ENCODE measurements around the gene MUC20. TPM values are rescaled to one million over a fixed set of nuclear protein-coding genes. Genes with fewer than 3 reads are reported as not detected.
"Not testable (repeated sequence)": the region's sequence is repeated elsewhere in the genome, so short reads cannot be mapped to it uniquely, and the experiment has no call there.

The MUC20 gene
- polyA plus RNA-seq, 1 donor from 2014 or later: 3.0 TPM

DNA sequence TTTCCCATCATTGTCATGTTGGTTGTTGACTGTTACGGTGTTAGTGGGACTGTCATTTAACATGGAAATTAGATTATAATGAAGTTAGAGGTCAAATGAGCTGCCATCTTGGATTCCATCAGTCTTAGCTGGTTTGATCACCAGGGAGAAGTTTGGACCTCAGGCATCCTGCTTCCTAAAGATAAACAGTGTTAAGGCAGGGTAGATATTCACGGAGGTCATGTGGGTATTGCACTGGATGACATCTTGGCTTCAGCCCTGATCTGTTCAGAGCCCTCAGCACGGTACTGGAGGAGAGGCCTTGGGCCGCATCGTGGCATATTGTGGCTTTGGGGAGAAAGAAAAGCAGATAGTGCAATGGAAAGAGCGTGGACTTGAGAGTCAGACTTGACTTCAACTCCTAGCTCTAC, 11.1 kb upstream of the MUC20 start:
- TF ChIP-seq SMC3 (conservative IDR thresholded peaks at IDR 0.05; ENCODE audit: poor library complexity) (no peak), EZH2 (IDR thresholded peaks at IDR 0.05; ENCODE audit: borderline replicate concordance, insufficient read depth, low read length, poor library complexity, severe bottlenecking) (no peak), RAD21 (conservative IDR thresholded peaks at IDR 0.05) (no peak), TAF1 (IDR thresholded peaks at IDR 0.05; ENCODE audit: low read depth) (no peak), POLR2AphosphoS5 (IDR thresholded peaks at IDR 0.05) (no peak), EP300 (conservative IDR thresholded peaks at IDR 0.05; ENCODE audit: poor library complexity, severe bottlenecking) (no peak), MXI1 (conservative IDR thresholded peaks at IDR 0.05; ENCODE audit: poor library complexity, severe bottlenecking) (no peak)
- TF ChIP-seq, protein P1, sequence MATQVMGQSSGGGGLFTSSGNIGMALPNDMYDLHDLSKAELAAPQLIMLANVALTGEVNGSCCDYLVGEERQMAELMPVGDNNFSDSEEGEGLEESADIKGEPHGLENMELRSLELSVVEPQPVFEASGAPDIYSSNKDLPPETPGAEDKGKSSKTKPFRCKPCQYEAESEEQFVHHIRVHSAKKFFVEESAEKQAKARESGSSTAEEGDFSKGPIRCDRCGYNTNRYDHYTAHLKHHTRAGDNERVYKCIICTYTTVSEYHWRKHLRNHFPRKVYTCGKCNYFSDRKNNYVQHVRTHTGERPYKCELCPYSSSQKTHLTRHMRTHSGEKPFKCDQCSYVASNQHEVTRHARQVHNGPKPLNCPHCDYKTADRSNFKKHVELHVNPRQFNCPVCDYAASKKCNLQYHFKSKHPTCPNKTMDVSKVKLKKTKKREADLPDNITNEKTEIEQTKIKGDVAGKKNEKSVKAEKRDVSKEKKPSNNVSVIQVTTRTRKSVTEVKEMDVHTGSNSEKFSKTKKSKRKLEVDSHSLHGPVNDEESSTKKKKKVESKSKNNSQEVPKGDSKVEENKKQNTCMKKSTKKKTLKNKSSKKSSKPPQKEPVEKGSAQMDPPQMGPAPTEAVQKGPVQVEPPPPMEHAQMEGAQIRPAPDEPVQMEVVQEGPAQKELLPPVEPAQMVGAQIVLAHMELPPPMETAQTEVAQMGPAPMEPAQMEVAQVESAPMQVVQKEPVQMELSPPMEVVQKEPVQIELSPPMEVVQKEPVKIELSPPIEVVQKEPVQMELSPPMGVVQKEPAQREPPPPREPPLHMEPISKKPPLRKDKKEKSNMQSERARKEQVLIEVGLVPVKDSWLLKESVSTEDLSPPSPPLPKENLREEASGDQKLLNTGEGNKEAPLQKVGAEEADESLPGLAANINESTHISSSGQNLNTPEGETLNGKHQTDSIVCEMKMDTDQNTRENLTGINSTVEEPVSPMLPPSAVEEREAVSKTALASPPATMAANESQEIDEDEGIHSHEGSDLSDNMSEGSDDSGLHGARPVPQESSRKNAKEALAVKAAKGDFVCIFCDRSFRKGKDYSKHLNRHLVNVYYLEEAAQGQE (IDR thresholded peaks at IDR 0.05; ENCODE audit: borderline replicate concordance): no peak
- TF ChIP-seq, protein P2, sequence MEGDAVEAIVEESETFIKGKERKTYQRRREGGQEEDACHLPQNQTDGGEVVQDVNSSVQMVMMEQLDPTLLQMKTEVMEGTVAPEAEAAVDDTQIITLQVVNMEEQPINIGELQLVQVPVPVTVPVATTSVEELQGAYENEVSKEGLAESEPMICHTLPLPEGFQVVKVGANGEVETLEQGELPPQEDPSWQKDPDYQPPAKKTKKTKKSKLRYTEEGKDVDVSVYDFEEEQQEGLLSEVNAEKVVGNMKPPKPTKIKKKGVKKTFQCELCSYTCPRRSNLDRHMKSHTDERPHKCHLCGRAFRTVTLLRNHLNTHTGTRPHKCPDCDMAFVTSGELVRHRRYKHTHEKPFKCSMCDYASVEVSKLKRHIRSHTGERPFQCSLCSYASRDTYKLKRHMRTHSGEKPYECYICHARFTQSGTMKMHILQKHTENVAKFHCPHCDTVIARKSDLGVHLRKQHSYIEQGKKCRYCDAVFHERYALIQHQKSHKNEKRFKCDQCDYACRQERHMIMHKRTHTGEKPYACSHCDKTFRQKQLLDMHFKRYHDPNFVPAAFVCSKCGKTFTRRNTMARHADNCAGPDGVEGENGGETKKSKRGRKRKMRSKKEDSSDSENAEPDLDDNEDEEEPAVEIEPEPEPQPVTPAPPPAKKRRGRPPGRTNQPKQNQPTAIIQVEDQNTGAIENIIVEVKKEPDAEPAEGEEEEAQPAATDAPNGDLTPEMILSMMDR (IDR thresholded peaks at IDR 0.05; ENCODE audit: poor library complexity, severe bottlenecking): no peak
- H3K4me2 ChIP-seq (ENCODE audit: low read length): no peak overlapping the region
- H3K79me2 ChIP-seq (replicated peaks; ENCODE audit: insufficient read depth, low read length): no peaks in the 10 kb centered on the region
- no peaks in the 10 kb centered on the region for H4K20me1 ChIP-seq (ENCODE audit: insufficient read depth)
- H2AFZ ChIP-seq (ENCODE audit: low read depth, low read length): no peak overlapping the region
- no peaks in the 10 kb centered on the region for H3K27me3 ChIP-seq (ENCODE audit: insufficient read depth, low read depth, low read length)
- no peak overlapping the region for H3K9ac ChIP-seq (ENCODE audit: low read length)
- H3K4me3 ChIP-seq (ENCODE audit: low read length): no peak overlapping the region
- H3F3A ChIP-seq (ENCODE audit: insufficient read depth, low read length, poor library complexity, severe bottlenecking): no peaks in the 10 kb centered on the region
- H3K27ac ChIP-seq (ENCODE audit: low read length): no peak overlapping the region
- no peaks in the 10 kb centered on the region for H3K9me2 ChIP-seq (ENCODE audit: insufficient read depth, low read length)
- H3K9me3 ChIP-seq (ENCODE audit: low read length): no peaks in the 10 kb centered on the region
- H3K36me3 ChIP-seq (ENCODE audit: insufficient read depth, low read length): peaks cover 15% of the 10 kb centered on the region

DNA sequence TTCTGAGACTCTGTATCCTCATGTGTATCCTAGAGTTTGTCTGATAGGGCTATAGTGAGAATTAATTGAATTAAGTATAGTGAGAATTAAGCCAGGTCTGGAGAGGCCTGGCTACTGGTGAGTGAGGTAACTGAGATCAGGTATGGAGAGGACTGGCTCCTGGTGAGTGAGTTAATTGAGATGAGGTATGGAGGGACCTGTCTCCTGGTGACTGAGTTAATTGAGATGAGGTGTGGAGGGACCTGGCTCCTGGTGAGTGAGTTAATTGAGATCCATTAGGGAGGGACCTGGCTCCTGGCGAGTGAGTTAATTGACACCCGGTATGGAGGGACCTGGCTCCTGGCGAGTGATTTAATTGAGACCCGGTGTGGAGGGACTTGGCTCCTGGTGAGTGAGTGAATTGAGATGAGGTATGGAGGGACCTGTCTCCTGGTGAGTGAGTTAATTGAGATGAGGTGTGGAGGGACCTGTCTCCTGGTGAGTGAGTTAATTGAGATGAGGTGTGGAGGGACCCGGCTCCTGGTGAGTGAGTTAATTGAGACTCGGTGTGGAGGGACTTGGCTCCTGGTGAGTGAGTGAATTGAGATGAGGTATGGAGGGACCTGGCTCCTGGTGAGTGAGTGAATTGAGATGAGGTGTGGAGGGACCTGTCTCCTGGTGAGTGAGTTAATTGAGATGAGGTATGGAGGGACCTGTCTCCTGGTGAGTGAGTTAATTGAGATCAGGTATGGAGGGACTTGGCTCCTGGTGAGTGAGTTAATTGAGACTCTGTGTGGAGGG, 10.5 kb upstream of the MUC20 start:
- H3F3A ChIP-seq (ENCODE audit: insufficient read depth, low read length, poor library complexity, severe bottlenecking); H4K20me1 ChIP-seq (ENCODE audit: insufficient read depth); H3K4me3 ChIP-seq (ENCODE audit: low read length); H3K9me3 ChIP-seq (ENCODE audit: low read length); H3K4me2 ChIP-seq (ENCODE audit: low read length); H3K27me3 ChIP-seq (ENCODE audit: insufficient read depth, low read depth, low read length); H3K79me2 ChIP-seq (replicated peaks; ENCODE audit: insufficient read depth, low read length); H2AFZ ChIP-seq (ENCODE audit: low read depth, low read length); H3K9me2 ChIP-seq (ENCODE audit: insufficient read depth, low read length); H3K9ac ChIP-seq (ENCODE audit: low read length); H3K27ac ChIP-seq (ENCODE audit: low read length): not testable (repeated sequence)
- H3K36me3 ChIP-seq (ENCODE audit: insufficient read depth, low read length): peaks cover 15% of the 10 kb centered on the region

DNA sequence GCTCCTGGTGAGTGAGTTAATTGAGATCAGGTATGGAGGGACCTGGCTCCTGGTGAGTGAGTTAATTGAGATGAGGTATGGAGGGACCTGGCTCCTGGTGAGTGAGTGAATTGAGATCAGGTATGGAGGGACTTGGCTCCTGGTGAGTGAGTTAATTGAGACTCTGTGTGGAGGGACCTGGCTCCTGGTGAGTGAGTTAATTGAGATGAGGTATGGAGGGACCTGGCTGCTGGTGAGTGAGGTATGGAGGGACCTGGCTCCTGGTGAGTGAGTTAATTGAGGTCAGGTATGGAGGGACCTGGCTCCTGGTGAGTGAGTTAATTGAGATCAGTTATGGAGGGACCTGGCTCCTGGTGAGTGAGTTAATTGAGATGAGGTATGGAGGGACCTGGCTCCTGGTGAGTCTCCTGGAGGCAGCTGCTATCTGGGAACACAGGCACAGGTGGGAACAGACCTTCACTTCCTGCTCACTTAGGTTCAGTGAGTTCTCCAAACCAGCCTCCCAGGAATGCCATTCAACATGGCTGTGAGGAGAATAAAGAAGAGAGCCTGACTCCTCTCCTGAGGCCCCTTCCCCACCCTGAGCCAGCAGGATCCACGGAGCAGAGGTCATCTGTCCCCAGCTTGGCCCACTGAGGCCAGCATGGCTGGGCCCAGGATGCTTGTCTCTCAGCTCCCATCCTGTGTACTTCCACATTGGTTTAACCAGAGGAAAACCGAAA, 9.5 kb upstream of the MUC20 start:
- H3K36me3 ChIP-seq (ENCODE audit: insufficient read depth, low read length): peaks cover 15% of the 10 kb centered on the region
- not testable (repeated sequence) for H2AFZ ChIP-seq (ENCODE audit: low read depth, low read length); H3K27ac ChIP-seq (ENCODE audit: low read length); H3K4me3 ChIP-seq (ENCODE audit: low read length); H3K79me2 ChIP-seq (replicated peaks; ENCODE audit: insufficient read depth, low read length); H3K9me2 ChIP-seq (ENCODE audit: insufficient read depth, low read length); H3K9ac ChIP-seq (ENCODE audit: low read length); H3K4me2 ChIP-seq (ENCODE audit: low read length); H4K20me1 ChIP-seq (ENCODE audit: insufficient read depth); H3K27me3 ChIP-seq (ENCODE audit: insufficient read depth, low read depth, low read length); H3K9me3 ChIP-seq (ENCODE audit: low read length); H3F3A ChIP-seq (ENCODE audit: insufficient read depth, low read length, poor library complexity, severe bottlenecking)
